Fibroblast of peridontal ligament (primary cell): Measurements from ENCODE around the gene SLC27A6.
"Not testable (repeated sequence)": the region's sequence is repeated elsewhere in the genome, so short reads cannot be mapped to it uniquely, and the experiment has no call there.

Source experiments
- DNase-seq: peaks from one replicate; pipeline ENCODE4 v3.0.0-alpha.2; 2010; ENCODE audit errors: extremely low read depth

The SLC27A6 gene

GRCh38 chr5:129001841-129002526, 36.7 kb downstream of the SLC27A6 start:
- peak; percentile 0 for DNase-seq

GRCh38 chr5:129002527-129002842, 37.2 kb downstream of the SLC27A6 start:
- DNase-seq: no peak

GRCh38 chr5:129003232-129003631, 37.9 kb downstream of the SLC27A6 start:
- no peak for DNase-seq

- no peak for DNase-seq
Measured at GRCh38 chr5:129014185-129014584, 48.9 kb downstream of the SLC27A6 start.

- no peak for DNase-seq
Measured at GRCh38 chr5:129018837-129019236, 53.5 kb downstream of the SLC27A6 start.

- peak; percentile 26 for DNase-seq
Measured at GRCh38 chr5:129019401-129019908, 54.2 kb downstream of the SLC27A6 start.

GRCh38 chr5:129020683-129021082, 55.4 kb downstream of the SLC27A6 start:
- no peak for DNase-seq

- DNase-seq: no peak
Measured at GRCh38 chr5:129021744-129022143, 56.5 kb downstream of the SLC27A6 start.

GRCh38 chr5:129022599-129022998, 57.3 kb downstream of the SLC27A6 start:
- DNase-seq: no peak

- DNase-seq: no peak
Measured at GRCh38 chr5:129027260-129027659, 62.0 kb downstream of the SLC27A6 start.

- no peak for DNase-seq
Measured at GRCh38 chr5:129031886-129032683, 66.8 kb downstream of the SLC27A6 start.

- not testable (repeated sequence) for DNase-seq
Measured at GRCh38 chr5:129036257-129036656, 71.0 kb downstream of the SLC27A6 start.

GRCh38 chr5:129041196-129041881, 76.1 kb downstream of the SLC27A6 start:
- no peak for DNase-seq

- no peak for DNase-seq
Measured at GRCh38 chr5:129042306-129042705, 77.0 kb downstream of the SLC27A6 start.

- no peak for DNase-seq
Measured at GRCh38 chr5:129043894-129044293, 78.6 kb downstream of the SLC27A6 start.

GRCh38 chr5:129046151-129046550, 80.9 kb downstream of the SLC27A6 start:
- DNase-seq: no peak

- no peak for DNase-seq
Measured at GRCh38 chr5:129048509-129048908, 83.2 kb downstream of the SLC27A6 start.

- no peak for DNase-seq
Measured at GRCh38 chr5:129049126-129049799, 84.0 kb downstream of the SLC27A6 start.

- no peak for DNase-seq
Measured at GRCh38 chr5:129051283-129051682, 86.0 kb downstream of the SLC27A6 start.

- no peak for DNase-seq
Measured at GRCh38 chr5:129053438-129053837, 88.2 kb downstream of the SLC27A6 start.

GRCh38 chr5:129057329-129057728, 92.0 kb downstream of the SLC27A6 start:
- no peak for DNase-seq

GRCh38 chr5:129061849-129062248, 96.6 kb downstream of the SLC27A6 start:
- no peak for DNase-seq
